K562 (cell line): ENCODE data around the gene PBRM1. TPM values are rescaled to one million over a fixed set of nuclear protein-coding genes. Genes with fewer than 3 reads are reported as not detected.
A peak's percentile ranks its signal among the peaks of the same experiment; 100 is the strongest.

Source experiments
- BRD9 ChIP-seq: fragments of 450-650 bp; IDR thresholded peaks from 2 replicates; pipeline ENCODE4 v1.6.1; 2018; ENCODE audit warnings: low read depth; ENCODE audit not compliant: partially characterized antibody
- CTCFL ChIP-seq: IDR thresholded peaks from 2 replicates; pipeline ENCODE4 v1.6.1; 2011; ENCODE audit warnings: borderline replicate concordance, low read depth, mild to moderate bottlenecking, moderate library complexity, low read length; ENCODE audit not compliant: insufficient read depth, poor library complexity, severe bottlenecking
- EGR1 ChIP-seq: fragments of 450-650 bp; conservative IDR thresholded peaks from 2 replicates; pipeline ENCODE4 v1.6.1; 2017; ENCODE audit warnings: mild to moderate bottlenecking
- FOXJ2 ChIP-seq: fragments of 200-800 bp; sonication (Bioruptor generic); IDR thresholded peaks from 2 replicates; pipeline ENCODE4 v1.6.1; 2016; ENCODE audit warnings: missing genetic modification characterization, missing compliant biosample characterization
- FOXP1 ChIP-seq: sonication (generic); formaldehyde crosslinking; IDR thresholded peaks from 2 replicates; pipeline ENCODE4 v1.8.0; 2022; ENCODE audit warnings: mild to moderate bottlenecking, missing genetic modification reagents
- MAFF ChIP-seq: IDR thresholded peaks from 2 replicates; pipeline ENCODE4 v1.6.1; 2012; ENCODE audit warnings: low read length, improper control_type of control experiment
- MTA3 ChIP-seq: fragments of 450-650 bp; formaldehyde crosslinking; IDR thresholded peaks from 2 replicates; pipeline ENCODE4 v1.6.1; 2017; ENCODE audit warnings: mild to moderate bottlenecking, borderline replicate concordance
- MTF1 ChIP-seq: fragments of 250-450 bp; sonication (Bioruptor Pico); IDR thresholded peaks from 2 replicates; pipeline ENCODE4 v1.9.0; 2021; ENCODE audit warnings: moderate library complexity, mild to moderate bottlenecking, inconsistent platforms, borderline replicate concordance
- NR1H2 ChIP-seq: sonication (generic); formaldehyde crosslinking; IDR thresholded peaks from 2 replicates; pipeline ENCODE4 v1.4.0; 2020; ENCODE audit warnings: mild to moderate bottlenecking, missing genetic modification reagents
- PHF20 ChIP-seq: fragments of 450-650 bp; IDR thresholded peaks from 2 replicates; pipeline ENCODE4 v1.6.1; 2018; ENCODE audit not compliant: partially characterized antibody
- SLC30A9 ChIP-seq: fragments of 250-450 bp; sonication (Bioruptor Pico); IDR thresholded peaks from 2 replicates; pipeline ENCODE4 v1.8.0; 2022; ENCODE audit warnings: mild to moderate bottlenecking, moderate library complexity
- SMAD4 ChIP-seq: fragments of 250-450 bp; sonication (Bioruptor Pico); conservative IDR thresholded peaks from 2 replicates; pipeline ENCODE4 v1.8.0; 2021; ENCODE audit warnings: inconsistent platforms, mild to moderate bottlenecking, moderate library complexity
- SNIP1 ChIP-seq: fragments of 450-650 bp; IDR thresholded peaks from 2 replicates; pipeline ENCODE4 v1.7.1; 2017; ENCODE audit warnings: low read depth, mild to moderate bottlenecking
- SREBF1 ChIP-seq: fragments of 150-350 bp; IDR thresholded peaks from 2 replicates; pipeline ENCODE4 v1.6.1; 2014; ENCODE audit warnings: antibody characterized with exemption, low read depth, low read length, borderline replicate concordance
- TAF7 ChIP-seq: fragments of 450-650 bp; IDR thresholded peaks from 2 replicates; pipeline ENCODE4 v1.6.1; 2016; ENCODE audit warnings: missing genetic modification characterization, missing compliant biosample characterization
- U2AF1 ChIP-seq: fragments of 200-400 bp; formaldehyde crosslinking; optimal IDR thresholded peaks from 2 replicates; pipeline ENCODE3; 2017; ENCODE audit warnings: mild to moderate bottlenecking, low read depth, low read length, moderate library complexity
- XRCC3 ChIP-seq: fragments of 450-650 bp; IDR thresholded peaks from 2 replicates; pipeline ENCODE4 v1.6.1; 2017; ENCODE audit warnings: mild to moderate bottlenecking, moderate library complexity
- YY1 ChIP-seq, 3 experiments: IDR thresholded peaks; 2 replicates each; pipeline ENCODE4 v1.6.1; 2011; ENCODE audit warnings: low read length in 2 of 3, mild to moderate bottlenecking in 2 of 3, moderate library complexity in 2 of 3, borderline replicate concordance in 1 of 3, control low read depth in 1 of 3, low read depth in 1 of 3; ENCODE audit not compliant: insufficient read depth in 3 of 3, insufficient replicate concordance in 2 of 3, control insufficient read depth in 1 of 3, insufficient read length in 1 of 3; ENCODE audit errors: extremely low read depth in 1 of 3
- ZKSCAN1 ChIP-seq: fragments of 150-350 bp; IDR thresholded peaks from 2 replicates; pipeline ENCODE4 v1.6.1; 2016; ENCODE audit warnings: low read depth, low read length
- ZNF449 ChIP-seq: fragments of 250-450 bp; sonication (Bioruptor Pico); IDR thresholded peaks from 2 replicates; pipeline ENCODE4 v1.8.0; 2022; ENCODE audit warnings: moderate library complexity, mild to moderate bottlenecking, inconsistent platforms
- ZNF511 ChIP-seq: sonication (generic); formaldehyde crosslinking; IDR thresholded peaks from 2 replicates; pipeline ENCODE4 v1.8.0; 2022; ENCODE audit warnings: mild to moderate bottlenecking, missing genetic modification reagents
- polyA plus RNA-seq, 8 experiments: library from polyadenylated mRNA; depleted of rRNA in 4 of 8; stranded (reverse) in 5 of 8; unstranded in 3 of 8; fragments of >200 nt; fragmentation: Nextera tagmentation in 2 of 8; fragmentation: Illumina TruSeq in 1 of 8; extraction: Ambion mirVana in 2 of 8; extraction: Trizol in 1 of 8; gene quantifications; 2 replicates each; pipeline versions ENCODE4 v1.2.1 to v1.2.3, GENCODE V29; 2011 to 2014; ENCODE audit warnings: inconsistent platforms in 1 of 8, missing spikeins in 1 of 8
- total RNA-seq, 7 experiments: library from RNA; depleted of rRNA in 6 of 7; stranded (reverse); fragments of >200 nt in 6 of 7; fragmentation: Illumina TruSeq in 2 of 7; extraction: Trizol in 2 of 7; gene quantifications; 2 replicates each; pipeline versions ENCODE4 v1.2.1 to v1.2.3, GENCODE V29; 2011 to 2021; ENCODE audit warnings: low replicate concordance in 1 of 7
- TF ChIP-seq, protein P1 (sequence below): fragments of 450-650 bp; IDR thresholded peaks from 2 replicates; pipeline ENCODE4 v1.6.1; 2017; ENCODE audit warnings: mild to moderate bottlenecking, moderate library complexity

PBRM1 gene
- total and polyA plus RNA-seq, 9 of the 15 experiments (the other 6 are each of a cell fraction or from before 2014, with no cell fraction given), result 3.9 to 31.8 (median 19.0) TPM

DNA sequence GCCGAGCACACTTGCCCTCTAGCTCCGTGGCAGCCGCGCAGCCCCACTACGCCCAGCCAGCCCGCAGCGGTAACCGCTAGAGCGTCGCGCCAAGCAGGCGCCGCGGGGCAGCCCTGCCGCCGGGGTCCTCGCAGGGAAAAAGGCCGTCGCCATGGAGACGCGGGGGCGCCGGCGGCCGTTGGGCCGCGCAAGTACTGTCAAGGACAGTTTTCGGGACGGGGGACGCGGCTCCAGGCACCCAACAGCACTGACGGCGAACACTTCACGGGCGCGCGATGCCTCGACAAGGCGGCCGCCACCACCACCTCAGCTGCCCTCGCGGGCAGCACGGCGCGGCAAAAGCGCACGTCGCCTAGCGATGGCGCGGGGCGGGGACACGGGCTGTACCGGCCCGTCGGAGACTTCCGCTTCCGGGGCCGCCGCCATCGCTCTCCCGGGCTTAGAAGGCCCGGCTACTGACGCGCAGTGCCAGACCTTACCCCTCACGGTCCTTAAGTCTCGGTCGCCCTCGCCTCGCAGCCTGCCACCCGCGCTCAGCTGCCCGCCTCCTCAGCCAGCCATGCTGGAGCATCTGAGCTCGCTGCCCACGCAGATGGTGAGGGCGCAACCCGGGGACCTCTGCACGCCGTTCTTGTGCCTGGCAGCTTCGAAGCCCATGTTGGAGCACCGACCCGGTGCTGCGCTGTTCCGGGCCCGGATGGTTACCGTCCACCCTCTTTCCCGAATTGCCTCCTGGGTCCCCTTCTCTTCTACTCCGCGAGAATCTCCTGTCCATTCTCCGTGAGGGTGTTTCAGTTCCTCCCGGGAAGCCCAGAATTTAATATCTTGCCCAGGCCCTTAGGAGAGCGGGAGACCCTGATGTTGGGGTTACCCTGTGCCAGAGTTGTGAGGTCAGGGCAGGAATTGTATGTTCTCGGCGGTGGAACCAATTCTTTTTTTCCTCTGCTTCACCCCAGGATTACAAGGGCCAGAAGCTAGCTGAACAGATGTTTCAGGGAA, 20.3 kb upstream of the PBRM1 start, which contains the start of the genes GLT8D1 and SPCS1 (continued):
- TF ChIP-seq EGR1 (peak; percentile 78), SREBF1 (no peak), U2AF1 (peak; percentile 60), MTA3 (peak; percentile 27; the same call in 1 of the 2 replicates), CTCFL (peak; percentile 1), FOXJ2 (tag) (no peak), XRCC3 (no peak), YY1 (IDR thresholded peaks at IDR 0.05; ENCODE audit: borderline replicate concordance in 1 of 3, control insufficient read depth in 1 of 3, extremely low read depth in 1 of 3, insufficient read depth in 3 of 3, insufficient read length in 1 of 3, insufficient replicate concordance in 2 of 3, low read depth in 1 of 3, low read length in 2 of 3) (peak; percentile 69 to 91 (median 91)), BRD9 (no peak), MTF1 (CRISPR knock-in tag) (no peak), SMAD4 (CRISPR knock-in tag) (peak; percentile 46; the same call in 1 of the 2 replicates), NR1H2 (CRISPR knock-in tag) (no peak), ZNF449 (no peak), PHF20 (peak; percentile 88), TAF7 (tag) (0 out of 2 replicates have a peak, but pooled peaks have one; percentile 43), FOXP1 (CRISPR knock-in tag) (peak; percentile 86; the same call in 1 of the 2 replicates), SNIP1 (no peak), ZNF511 (CRISPR knock-in tag) (peak; percentile 41; the same call in 1 of the 2 replicates), ZKSCAN1 (peak; percentile 92), MAFF (no peak), SLC30A9 (CRISPR knock-in tag) (no peak)
- TF ChIP-seq, protein P1, sequence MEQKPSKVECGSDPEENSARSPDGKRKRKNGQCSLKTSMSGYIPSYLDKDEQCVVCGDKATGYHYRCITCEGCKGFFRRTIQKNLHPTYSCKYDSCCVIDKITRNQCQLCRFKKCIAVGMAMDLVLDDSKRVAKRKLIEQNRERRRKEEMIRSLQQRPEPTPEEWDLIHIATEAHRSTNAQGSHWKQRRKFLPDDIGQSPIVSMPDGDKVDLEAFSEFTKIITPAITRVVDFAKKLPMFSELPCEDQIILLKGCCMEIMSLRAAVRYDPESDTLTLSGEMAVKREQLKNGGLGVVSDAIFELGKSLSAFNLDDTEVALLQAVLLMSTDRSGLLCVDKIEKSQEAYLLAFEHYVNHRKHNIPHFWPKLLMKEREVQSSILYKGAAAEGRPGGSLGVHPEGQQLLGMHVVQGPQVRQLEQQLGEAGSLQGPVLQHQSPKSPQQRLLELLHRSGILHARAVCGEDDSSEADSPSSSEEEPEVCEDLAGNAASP, result no peak
